GM12892 (cell line): ENCODE data around the gene ASB14.

Source experiments
- POLR2A ChIP-seq: IDR thresholded peaks from 2 replicates; pipeline ENCODE4 v1.6.1; 2011; ENCODE audit warnings: low read depth, low read length, control low read depth
- POLR2AphosphoS5 ChIP-seq: IDR thresholded peaks from 2 replicates; pipeline ENCODE4 v1.6.1; 2011; ENCODE audit warnings: low read depth, low read length, control low read depth
- TAF1 ChIP-seq: IDR thresholded peaks from 2 replicates; pipeline ENCODE4 v1.6.1; 2011; ENCODE audit warnings: low read depth, mild to moderate bottlenecking, control low read depth, low read length, borderline replicate concordance

- TF ChIP-seq POLR2A (no peak), POLR2AphosphoS5 (no peak), TAF1 (no peak)
These were observed 57.6 kb downstream of the ASB14 start for GRCh38 chr3:57234613-57235575.
